GM10847 (cell line): ENCODE data around the gene MED13.

Experiments used
- POLR2A ChIP-seq: IDR thresholded peaks from 2 replicates; pipeline ENCODE4 v1.6.1; 2011; ENCODE audit not compliant: insufficient read length; ENCODE audit errors: extremely low read depth

MED13 gene

DNA sequence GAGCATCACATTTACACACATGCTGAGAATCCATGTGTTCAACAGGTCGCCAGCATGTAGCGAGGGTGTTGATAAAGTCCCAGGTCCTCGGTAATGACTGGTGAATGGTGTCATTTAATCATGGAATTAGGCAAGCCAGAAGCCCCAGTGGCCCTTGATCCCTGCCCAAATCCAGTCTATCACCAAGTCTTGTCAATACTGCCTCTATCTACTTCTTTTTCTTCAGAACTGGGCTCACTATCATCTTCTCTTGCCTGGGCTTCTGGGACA is 31.3 kb upstream of the MED13 start:
- TF ChIP-seq POLR2A = no peak

DNA sequence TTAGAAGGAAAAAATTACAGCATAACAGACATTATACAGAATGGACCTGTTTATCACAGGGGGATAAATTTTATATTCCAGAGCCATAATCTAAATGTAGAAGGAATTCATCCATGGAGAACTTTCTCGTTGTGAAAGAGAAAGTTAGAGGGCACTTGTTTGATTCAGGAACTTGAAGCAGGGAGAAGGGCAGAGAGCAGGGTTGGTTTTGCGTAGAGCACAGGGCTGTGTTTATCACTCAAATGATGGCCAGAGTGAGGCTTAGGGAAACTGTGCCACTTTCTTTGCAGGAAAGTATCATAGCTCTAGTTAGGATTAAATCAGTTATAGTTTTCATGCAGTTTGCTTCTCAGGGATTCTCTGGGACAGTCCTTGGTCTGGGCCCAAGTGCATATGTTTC is 29.1 kb upstream of the MED13 start:
- no peak for TF ChIP-seq POLR2A

DNA sequence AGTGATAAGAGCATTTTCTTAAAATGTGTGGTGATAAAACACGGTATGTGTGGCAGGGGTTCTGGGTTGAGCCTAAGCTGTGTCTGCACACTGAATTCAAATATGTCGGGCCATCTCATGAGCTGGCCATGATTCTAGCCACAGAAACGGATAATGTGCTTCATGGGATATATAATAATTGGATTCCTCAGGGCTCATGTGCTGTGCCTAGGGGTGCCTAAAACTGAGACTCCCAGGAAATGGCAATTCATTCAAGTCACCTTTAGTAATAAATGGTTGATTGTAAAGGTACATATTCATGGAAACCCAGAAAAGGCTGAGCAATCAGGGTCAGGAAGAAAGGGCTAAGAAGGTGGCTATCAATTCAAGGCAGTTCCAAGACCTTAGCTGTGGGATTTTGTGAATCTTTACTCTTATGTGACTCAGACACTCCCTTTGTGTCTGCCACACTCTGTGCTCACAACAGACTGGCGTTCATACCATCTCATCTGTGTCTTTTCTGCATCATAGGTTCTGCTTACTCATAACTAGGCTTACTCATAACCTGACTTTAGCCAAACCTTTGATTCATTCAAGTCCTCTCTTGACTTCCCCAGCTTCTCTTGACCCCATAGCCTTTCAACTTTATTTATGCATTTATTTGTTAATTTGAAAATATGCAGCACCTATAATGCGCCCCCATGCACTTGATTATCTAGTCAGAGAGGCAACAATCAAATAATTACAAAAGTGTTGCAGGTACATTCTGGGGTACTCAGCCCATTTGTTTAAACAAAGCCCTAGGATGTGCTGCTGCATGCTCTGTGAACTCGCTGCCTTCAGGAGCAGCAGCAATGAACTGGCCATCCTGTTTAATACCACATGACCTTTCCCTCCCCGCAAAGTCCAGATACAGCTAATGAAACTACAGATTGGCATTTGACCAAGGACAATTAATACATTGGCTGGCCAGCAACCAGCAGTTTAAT is 28.4 kb upstream of the MED13 start:
- no peak for TF ChIP-seq POLR2A

DNA sequence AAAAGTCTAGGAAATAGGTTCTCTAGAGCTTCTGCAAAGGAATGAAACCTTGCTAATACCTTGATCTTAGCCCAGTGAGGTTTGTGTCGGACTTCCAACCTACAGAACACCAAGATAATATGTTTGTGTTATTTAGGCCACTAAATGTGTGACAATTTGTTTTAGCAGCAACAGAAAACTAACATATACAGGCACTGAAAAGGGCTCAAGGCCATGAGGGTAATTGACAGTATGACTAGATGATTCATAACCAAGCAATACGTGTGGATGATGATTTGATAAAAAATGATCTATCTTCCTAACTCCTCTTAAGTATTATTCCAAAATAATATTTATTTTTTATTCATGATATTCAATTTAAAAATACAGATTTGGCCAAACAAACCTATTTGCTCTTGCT is 27.7 kb upstream of the MED13 start:
- no peak for TF ChIP-seq POLR2A

DNA sequence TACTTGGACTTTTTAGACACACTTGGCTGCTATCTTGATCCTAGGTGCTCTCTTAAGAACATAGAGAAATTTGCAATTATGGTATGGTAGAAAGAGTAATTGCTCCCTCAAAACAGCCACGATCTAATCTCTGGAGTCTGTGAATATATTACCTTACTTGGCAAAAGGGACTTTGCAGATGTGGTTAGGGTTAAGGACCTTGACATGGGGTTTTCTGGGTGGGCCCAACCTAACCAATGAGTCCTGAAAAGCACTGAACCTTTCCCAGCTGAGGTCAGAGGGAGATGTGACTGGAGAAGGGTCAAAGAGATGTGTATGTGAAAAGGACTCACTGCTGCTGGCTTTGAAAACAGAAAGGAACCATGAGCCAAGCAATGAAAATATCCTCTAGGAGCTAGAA is 26.7 kb upstream of the MED13 start:
- TF ChIP-seq POLR2A = no peak

DNA sequence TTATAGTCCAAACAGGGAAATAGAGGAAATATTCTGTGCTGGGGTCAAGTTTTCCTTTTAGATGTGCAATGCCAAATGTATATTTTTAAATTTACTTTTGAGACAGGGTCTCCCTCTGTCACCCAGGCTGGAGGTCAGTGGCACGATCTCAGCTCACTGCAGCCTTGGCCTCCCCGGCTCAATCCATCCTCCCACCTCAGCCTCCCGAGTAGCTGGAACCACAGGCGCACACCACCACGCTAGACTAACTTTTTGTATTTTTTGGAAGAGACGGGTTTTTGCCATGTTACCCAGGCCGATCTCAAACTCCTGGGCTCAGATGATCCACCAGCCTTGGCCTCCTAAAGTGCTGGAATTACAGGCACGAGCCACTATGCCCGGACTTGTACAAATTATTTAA is 25.8 kb upstream of the MED13 start:
- TF ChIP-seq POLR2A = no peak

DNA sequence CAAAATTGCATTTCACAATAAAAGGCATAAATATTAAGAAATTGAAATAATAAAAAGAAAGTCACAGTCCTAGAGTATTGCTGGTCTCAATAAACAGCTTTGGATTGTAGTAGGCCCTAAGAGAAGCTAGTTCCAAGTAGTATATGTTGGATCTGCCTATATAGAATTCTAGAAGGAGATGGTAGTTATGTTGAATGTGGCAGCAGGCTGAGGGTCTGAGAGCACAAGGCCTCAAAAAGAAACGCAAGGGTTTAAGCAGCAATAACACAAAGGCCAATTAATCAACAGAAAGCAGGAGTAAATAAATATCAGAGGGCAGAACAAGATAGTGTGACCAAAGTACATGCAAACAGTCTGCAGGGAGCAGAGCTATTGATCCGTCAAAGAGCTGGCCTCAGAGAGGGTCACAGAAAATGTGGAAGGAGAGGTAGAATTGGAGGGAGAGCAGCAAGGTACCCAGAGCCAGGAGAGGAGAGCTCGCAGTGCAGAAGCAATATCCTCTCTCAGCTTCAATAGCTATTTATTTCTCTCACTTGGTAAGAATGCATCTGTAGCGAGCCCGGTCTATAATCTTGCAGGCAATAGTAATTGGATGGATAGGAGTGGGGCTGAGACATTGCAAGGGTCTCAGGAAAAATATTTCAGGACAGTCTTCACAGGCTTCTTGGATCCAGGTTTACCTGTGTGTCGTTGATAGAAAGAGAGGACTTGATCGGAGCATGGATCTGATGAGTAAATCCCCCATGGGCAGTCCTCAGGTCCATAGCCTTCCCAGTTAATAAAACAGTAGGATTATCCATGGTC is 25.1 kb upstream of the MED13 start:
- TF ChIP-seq POLR2A = no peak

DNA sequence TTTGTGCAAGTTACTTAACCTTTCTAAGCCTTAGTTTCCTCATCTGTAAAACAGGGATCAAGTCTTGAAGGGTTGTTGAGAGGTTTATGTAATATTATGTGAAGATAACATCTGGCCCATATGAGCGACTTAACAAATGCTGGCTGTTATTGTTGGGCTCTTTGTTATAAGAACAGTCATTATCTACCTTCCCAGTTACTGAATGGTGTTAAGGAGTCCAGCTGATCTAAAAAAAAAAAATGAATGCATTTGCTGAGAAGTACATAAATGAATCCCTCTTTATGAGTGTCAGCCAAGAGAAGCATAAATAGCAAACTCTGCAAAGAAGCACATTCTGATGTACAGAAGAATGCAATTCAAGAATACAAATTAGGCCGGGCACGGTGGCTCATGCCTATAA is 24.3 kb upstream of the MED13 start:
- TF ChIP-seq POLR2A = no peak

DNA sequence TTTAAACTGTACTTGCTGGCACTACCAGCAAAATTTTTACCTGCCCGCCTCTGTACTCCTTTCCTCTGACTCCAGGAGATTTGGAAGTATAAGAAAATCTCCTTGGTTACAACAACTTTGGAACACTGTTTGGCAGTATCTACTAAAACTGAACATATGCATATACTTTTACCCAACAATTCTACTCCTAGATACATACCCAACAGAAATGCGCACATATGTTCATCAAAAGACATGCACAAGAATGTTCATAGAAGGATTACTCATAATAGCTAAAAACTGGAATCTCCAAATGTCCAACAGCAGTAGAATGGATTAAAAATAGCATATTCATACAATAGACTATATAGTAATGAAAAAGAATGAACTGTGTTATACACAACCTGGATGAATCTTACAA is 21.7 kb upstream of the MED13 start:
- TF ChIP-seq POLR2A = no peak

DNA sequence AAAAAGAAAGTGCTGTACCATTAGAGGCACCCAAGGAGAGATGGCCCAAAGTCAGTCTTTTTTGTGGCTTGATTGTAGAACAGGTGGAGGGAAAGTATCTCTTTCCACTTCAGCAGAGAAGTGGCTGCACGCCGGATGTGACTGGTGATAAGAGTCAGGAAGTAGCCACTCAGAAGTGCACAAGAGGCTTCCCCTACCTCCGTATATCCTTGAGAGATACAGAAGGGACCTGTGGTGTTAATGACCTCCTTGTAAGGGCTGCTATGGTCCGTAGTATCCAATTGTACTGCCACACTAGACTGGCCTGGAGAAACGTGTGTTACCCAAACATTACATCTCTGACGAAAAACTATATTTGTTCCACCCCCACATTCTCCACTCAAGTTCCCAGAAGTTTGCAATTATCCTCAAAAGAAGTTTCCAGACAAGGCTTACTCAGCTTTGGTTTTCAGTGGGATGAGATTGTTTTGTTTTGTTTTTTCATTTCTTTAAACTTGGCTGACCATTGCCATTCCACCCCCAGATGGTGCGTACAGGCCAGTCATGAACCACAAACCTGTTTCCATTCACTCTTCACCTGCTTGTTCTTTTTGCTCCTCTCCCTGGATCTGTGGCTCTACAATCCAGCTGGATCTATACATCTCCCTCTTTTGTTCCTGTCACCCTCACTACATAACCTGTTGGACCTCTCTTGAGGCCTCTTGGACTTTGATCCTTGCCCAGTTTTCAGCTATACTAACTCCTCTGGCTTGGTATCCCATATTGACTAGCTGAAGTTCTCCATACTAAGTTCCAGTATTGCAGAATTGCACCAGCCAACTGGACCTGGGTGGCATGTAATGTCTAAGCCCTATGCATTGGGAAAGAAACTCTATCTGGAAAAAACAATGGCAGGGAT is 20.7 kb upstream of the MED13 start:
- TF ChIP-seq POLR2A = no peak

DNA sequence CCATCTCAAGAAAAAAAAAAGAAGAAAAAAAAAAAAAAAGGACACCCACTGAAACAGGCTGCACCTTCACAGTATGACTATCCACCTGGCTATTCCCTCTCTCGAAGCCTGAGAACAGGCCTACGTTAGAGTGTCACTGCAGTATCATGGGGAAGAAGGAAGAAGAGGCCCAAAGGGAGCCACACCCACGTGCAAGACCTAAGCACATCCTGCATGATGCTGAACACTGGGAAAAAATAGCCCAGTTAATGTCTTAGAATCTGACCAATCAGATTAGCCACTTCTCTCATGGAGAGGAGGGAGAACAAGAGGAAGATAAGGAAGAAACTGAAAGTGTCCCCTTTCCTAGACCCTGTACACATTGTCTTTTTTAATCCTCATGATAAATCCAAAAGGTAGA is 19.5 kb upstream of the MED13 start:
- no peak for TF ChIP-seq POLR2A

DNA sequence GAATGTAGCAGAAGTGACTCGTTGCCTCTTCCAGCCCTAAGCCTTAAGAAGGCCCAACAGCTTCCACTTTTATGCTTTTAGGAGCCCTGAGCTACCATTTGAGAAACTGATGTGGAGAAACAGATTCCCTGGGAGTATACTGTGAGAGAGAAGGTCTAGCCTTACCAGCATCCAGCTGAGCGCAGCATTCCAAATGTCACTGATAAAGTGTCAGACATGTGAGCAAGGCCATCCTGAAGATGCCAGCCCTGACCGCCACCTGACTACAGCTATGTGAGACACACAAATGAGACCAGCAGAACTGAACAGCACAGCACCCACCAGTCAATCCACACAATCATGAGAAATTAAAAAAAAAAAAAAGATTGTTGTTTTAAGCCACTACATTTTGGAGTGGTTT is 18.6 kb upstream of the MED13 start:
- no peak for TF ChIP-seq POLR2A

DNA sequence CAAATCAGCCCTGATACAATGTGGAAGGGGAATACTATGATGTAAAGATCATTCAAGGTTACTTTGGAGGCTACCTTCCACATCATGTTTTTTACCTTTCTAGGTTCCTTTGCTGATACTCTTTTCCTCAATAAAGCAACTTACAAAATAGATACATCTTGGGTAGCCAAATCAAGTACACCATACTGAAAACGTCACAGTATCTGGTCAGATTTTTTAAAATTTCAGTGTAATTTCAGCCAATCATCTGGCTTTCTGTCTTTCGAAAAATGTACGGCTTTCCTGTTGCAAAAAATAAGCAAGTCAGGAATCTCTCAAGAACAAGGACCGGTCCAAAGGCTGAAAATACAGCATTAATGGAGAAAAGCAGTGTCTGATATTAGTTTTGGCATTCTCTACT is 15.6 kb upstream of the MED13 start:
- TF ChIP-seq POLR2A = no peak

DNA sequence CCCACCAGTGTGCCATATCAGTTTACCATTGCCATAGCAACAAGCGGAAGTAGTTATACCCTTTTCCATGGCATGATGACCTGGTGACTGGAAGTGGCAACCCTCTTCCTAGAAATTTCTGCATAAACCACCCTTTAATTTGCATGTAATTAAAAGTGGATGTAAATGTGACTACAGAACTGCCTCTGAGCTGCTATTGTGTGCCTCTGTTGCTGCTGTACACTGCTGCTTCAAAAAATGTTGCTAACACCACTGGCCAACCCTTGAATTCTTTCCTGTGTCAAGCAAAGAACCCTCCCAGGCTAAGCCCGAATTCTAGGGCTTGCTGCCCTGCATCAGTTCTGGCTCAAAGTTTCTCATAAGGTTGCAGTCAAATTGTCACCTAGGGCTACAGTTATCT is 12.9 kb upstream of the MED13 start:
- TF ChIP-seq POLR2A = no peak
